ENCODE results near the gene MYH11.

DNA sequence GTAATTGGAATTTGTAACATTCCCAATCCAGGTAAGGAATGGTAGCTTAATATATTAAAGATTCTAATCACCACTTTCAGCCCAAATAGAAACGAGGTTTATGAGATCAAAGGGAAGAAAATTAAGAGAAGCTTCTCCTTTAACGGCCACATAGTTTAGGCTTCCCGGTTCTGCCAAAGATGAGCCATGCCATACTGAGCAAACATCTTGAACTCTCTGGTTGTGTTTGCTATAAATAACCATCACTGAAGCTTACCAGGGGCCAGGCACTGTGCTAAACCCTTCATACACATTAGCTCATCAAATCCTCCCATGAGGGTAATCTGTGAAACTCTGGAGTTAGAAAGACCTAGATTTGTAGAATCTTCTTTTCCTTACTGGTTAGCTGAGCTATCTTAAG is 2.8 kb downstream of the MYH11 start:
- TF ChIP-seq, protein P1, sequence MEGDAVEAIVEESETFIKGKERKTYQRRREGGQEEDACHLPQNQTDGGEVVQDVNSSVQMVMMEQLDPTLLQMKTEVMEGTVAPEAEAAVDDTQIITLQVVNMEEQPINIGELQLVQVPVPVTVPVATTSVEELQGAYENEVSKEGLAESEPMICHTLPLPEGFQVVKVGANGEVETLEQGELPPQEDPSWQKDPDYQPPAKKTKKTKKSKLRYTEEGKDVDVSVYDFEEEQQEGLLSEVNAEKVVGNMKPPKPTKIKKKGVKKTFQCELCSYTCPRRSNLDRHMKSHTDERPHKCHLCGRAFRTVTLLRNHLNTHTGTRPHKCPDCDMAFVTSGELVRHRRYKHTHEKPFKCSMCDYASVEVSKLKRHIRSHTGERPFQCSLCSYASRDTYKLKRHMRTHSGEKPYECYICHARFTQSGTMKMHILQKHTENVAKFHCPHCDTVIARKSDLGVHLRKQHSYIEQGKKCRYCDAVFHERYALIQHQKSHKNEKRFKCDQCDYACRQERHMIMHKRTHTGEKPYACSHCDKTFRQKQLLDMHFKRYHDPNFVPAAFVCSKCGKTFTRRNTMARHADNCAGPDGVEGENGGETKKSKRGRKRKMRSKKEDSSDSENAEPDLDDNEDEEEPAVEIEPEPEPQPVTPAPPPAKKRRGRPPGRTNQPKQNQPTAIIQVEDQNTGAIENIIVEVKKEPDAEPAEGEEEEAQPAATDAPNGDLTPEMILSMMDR (conservative IDR thresholded peaks at IDR 0.05; ENCODE audit: low read length), result no peak
- TF ChIP-seq EZH2phosphoT487 (IDR thresholded peaks at IDR 0.05; ENCODE audit: borderline replicate concordance), result no peak

Measured in Loucy (cell line).